Lung (tissue), 12 donors: ENCODE results near the gene DZIP3. TPM values are rescaled to one million over a fixed set of nuclear protein-coding genes. Genes with fewer than 3 reads are reported as not detected.

Experiments
- ATAC-seq: fragments of 200-7000 bp; cut with Tn5 transposase; one replicate; pipeline ENCODE4 v1.9.1; 2020; ENCODE audit warnings: moderate number of reproducible peaks; ENCODE audit not compliant: insufficient read depth, low FRiP score
- DNase-seq, 3 donors: peaks; one replicate each; pipeline ENCODE4 v3.0.0-alpha.2; 2013 to 2017
- H3K27ac ChIP-seq, 2 donors: one replicate each; pipeline ENCODE4 v1.5.1; 2013; ENCODE audit warnings: mild to moderate bottlenecking in 2 of 2, moderate library complexity in 2 of 2, control low read depth in 1 of 2, inconsistent platforms in 1 of 2, low read depth in 1 of 2, low read length in 1 of 2
- H3K27me3 ChIP-seq, 3 donors: one replicate each; pipeline ENCODE4 v1.5.1; 2013; ENCODE audit warnings: low read length in 2 of 3; ENCODE audit not compliant: control insufficient read depth in 3 of 3, insufficient read depth in 3 of 3
- H3K36me3 ChIP-seq, 4 donors: one replicate each; pipeline ENCODE4 v1.5.1; 2013; ENCODE audit warnings: low read length in 4 of 4, mild to moderate bottlenecking in 1 of 4, moderate library complexity in 1 of 4; ENCODE audit not compliant: control insufficient read depth in 4 of 4, insufficient read depth in 4 of 4
- H3K4me1 ChIP-seq, 5 donors: one replicate each; pipeline ENCODE4 v1.5.1; 2013; ENCODE audit warnings: low read length in 5 of 5, mild to moderate bottlenecking in 2 of 5, moderate library complexity in 1 of 5; ENCODE audit not compliant: control insufficient read depth in 5 of 5, insufficient read depth in 5 of 5
- H3K4me3 ChIP-seq: one replicate; pipeline ENCODE4 v1.5.1; 2013; ENCODE audit warnings: mild to moderate bottlenecking, control low read depth, moderate library complexity
- H3K9ac ChIP-seq, 2 donors: one replicate each; pipeline ENCODE4 v1.5.1; 2013; ENCODE audit warnings: low read length in 2 of 2, control low read depth in 1 of 2; ENCODE audit not compliant: insufficient read depth in 1 of 2
- H3K9me3 ChIP-seq, 4 donors: one replicate each; pipeline ENCODE4 v1.5.1; 2013; ENCODE audit warnings: low read length in 3 of 4, mild to moderate bottlenecking in 1 of 4, moderate library complexity in 1 of 4; ENCODE audit not compliant: control insufficient read depth in 4 of 4, insufficient read depth in 3 of 4
- CTCF ChIP-seq: IDR thresholded peaks from 2 replicates; pipeline ENCODE4 v1.5.1; 2012; ENCODE audit warnings: mild to moderate bottlenecking; ENCODE audit errors: control extremely low read depth, extremely low read depth
- WGBS, 2 donors: extraction: QIAGEN DNeasy Blood & Tissue Kit; methylation state at CpG; one replicate each; pipeline ENCODE4 v1.1.7; 2013; 5-methylcytosine and 5-hydroxymethylcytosine counted together
- polyA plus RNA-seq, 2 donors: library from polyadenylated mRNA; stranded (reverse); fragments of 200-250 nt; gene quantifications; one replicate each; pipeline ENCODE4 v1.2.1, GENCODE V29; 2013
- total RNA-seq, 2 donors: library from RNA; depleted of rRNA in 1 of 2; stranded (reverse); fragments of >200 nt in 1 of 2; gene quantifications; one replicate each; pipeline ENCODE4 v1.2.1, GENCODE V29; 2014 to 2021
- donor health status: control.
- donor health status: control.
- donor health status: Bipolar disorder and iron deficiency.
- donor health status: healthy.
- donor health status: DM: yes; HTN: yes; CAD: no.

Gene DZIP3
- total and polyA plus RNA-seq, 4 donors = 3.8 to 44.1 (median 13.0) TPM

- H3K4me1 ChIP-seq = peaks cover 0 to 10% (median 0%) of the 10 kb centered on the region in 5 donors
- no peak overlapping the region for H3K9ac ChIP-seq
- H3K9me3 ChIP-seq = no peaks in the 10 kb centered on the region
- no peak overlapping the region for H3K27ac ChIP-seq
- ATAC-seq (no peak), DNase-seq (no peak)
- no peak overlapping the region for H3K4me3 ChIP-seq
- H3K36me3 ChIP-seq = peaks cover 0 to 5% (median 0%) of the 10 kb centered on the region in 4 donors
- no peaks in the 10 kb centered on the region for H3K27me3 ChIP-seq
- no peak for TF ChIP-seq CTCF
- WGBS, 2 donors = 63 to 72% methylated on average over 1 of the region's 1 CpG
Measured at GRCh38 chr3:108548304-108548703, 41.2 kb upstream of the DZIP3 start.

GRCh38 chr3:108548886-108549285, 40.6 kb upstream of the DZIP3 start:
- no peaks in the 10 kb centered on the region for H3K27me3 ChIP-seq
- H3K36me3 ChIP-seq = no peaks in the 10 kb centered on the region
- 91 to 95% methylated on average over 2 of the region's 2 CpGs for WGBS, 2 donors

DNA sequence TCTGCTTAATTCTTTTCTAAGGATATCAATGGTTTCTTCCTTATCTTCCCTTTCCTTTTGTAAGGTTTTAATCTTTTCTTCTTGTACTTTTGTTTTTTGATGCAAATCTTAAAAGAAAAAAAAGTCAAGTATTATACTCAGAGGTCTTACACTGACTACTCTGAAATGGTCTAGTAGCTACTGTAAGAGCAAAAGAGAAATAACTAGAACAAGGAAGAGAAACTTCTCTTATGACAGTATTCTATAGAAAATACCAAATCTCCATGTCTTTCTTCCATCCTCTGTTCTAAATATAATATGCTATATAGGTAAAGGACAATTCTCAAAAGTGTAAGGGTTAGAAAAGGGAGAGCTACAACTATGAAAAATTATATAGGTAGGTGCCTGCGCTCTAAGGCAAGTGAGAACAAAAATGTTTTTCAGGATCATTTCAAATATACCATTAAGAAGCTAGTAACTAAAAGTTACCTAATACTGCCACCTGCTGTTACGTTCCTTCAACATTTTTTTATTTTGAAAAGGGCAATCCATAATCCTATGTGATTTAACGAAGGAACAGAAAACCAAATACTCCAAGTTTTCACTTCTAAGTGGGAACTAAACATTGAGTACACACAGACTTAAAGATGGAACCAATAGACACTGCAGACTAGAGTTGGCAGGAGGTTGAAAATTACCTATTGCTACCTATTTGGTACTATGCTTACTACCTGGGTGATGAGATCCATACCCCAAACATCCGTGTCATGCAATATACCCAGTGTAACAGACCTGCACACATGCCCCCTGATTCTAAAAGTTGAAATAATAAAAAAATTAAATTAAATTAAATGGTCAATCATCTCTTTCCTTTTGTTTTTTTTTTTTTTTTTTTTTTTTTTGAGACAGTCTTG, 37.0 kb upstream of the DZIP3 start:
- no peak overlapping the region for H3K9ac ChIP-seq
- H3K4me1 ChIP-seq = no peaks in the 10 kb centered on the region
- peak; percentile 39 for TF ChIP-seq CTCF
- no peak overlapping the region for H3K4me3 ChIP-seq
- H3K9me3 ChIP-seq = no peaks in the 10 kb centered on the region
- no peaks in the 10 kb centered on the region for H3K27me3 ChIP-seq
- WGBS, 2 donors = 48 to 63% methylated on average over 4 of the region's 4 CpGs
- H3K27ac ChIP-seq = no peak overlapping the region
- ATAC-seq (peak; percentile 51), DNase-seq (peak in 2 of 3 donors; percentile 66 to 78)
- no peaks in the 10 kb centered on the region for H3K36me3 ChIP-seq

More at GRCh38 chr3:108548886-108549285, 40.6 kb upstream of the DZIP3 start:
- Histone ChIP-seq H3K27ac (no peak overlapping the region), H3K4me1 (peaks cover 0 to 10% (median 0%) of the 10 kb centered on the region in 5 donors), H3K4me3 (no peak overlapping the region), H3K9me3 (no peaks in the 10 kb centered on the region), H3K9ac (no peak overlapping the region)
- no peak for TF ChIP-seq CTCF
- DNase-seq (no peak), ATAC-seq (no peak)
